ENCODE data around the gene IFT81.
A peak's percentile ranks its signal among the peaks of the same experiment; 100 is the strongest.
"Not testable (repeated sequence)": the region's sequence is repeated elsewhere in the genome, so short reads cannot be mapped to it uniquely, and the experiment has no call there.

The IFT81 gene

GRCh38 chr12:110124269-110124995 lies at the start of gene IFT81:
TSS of gene IFT81 (plus strand) at chr12:110124357. CDS start at chr12:110127381, 3,024 bp downstream.
- DNase-seq = peak; percentile 95

- no peak for DNase-seq
Measured at GRCh38 chr12:110075880-110076279, 48.3 kb upstream of the IFT81 start.

GRCh38 chr12:110077800-110078199 lies 46.4 kb upstream of the IFT81 start:
- no peak for DNase-seq

GRCh38 chr12:110079477-110080400 lies 44.4 kb upstream of the IFT81 start:
- peak; percentile 63 for DNase-seq

- no peak for DNase-seq
Measured at GRCh38 chr12:110080410-110080809, 43.7 kb upstream of the IFT81 start.

- no peak for DNase-seq
Measured at GRCh38 chr12:110084314-110085015, 39.7 kb upstream of the IFT81 start.

- not testable (repeated sequence) for DNase-seq
Measured at GRCh38 chr12:110088216-110088615, 35.9 kb upstream of the IFT81 start.

GRCh38 chr12:110088936-110089335 lies 35.2 kb upstream of the IFT81 start:
- no peak for DNase-seq

- DNase-seq = no peak
Measured at GRCh38 chr12:110090266-110091135, 33.7 kb upstream of the IFT81 start.

GRCh38 chr12:110091136-110091711 lies 32.9 kb upstream of the IFT81 start:
- no peak for DNase-seq

- no peak for DNase-seq
Measured at GRCh38 chr12:110093631-110094311, 30.4 kb upstream of the IFT81 start.

GRCh38 chr12:110100315-110100970 lies 23.7 kb upstream of the IFT81 start:
- peak; percentile 72 for DNase-seq

- no peak for DNase-seq
Measured at GRCh38 chr12:110102255-110102654, 21.9 kb upstream of the IFT81 start.

- no peak for DNase-seq
Measured at GRCh38 chr12:110104188-110105094, 19.7 kb upstream of the IFT81 start.

GRCh38 chr12:110105159-110105558 lies 19.0 kb upstream of the IFT81 start:
- DNase-seq = no peak

GRCh38 chr12:110105986-110106385 lies 18.2 kb upstream of the IFT81 start:
- no peak for DNase-seq

GRCh38 chr12:110107369-110108281 lies 16.5 kb upstream of the IFT81 start:
- no peak for DNase-seq

GRCh38 chr12:110108309-110109036 lies 15.7 kb upstream of the IFT81 start:
- no peak for DNase-seq

Data from NCI-H774 (cell line).